ENCODE results near the gene CAMTA1.
A peak's percentile ranks its signal among the peaks of the same experiment; 100 is the strongest.

Gene CAMTA1

DNA sequence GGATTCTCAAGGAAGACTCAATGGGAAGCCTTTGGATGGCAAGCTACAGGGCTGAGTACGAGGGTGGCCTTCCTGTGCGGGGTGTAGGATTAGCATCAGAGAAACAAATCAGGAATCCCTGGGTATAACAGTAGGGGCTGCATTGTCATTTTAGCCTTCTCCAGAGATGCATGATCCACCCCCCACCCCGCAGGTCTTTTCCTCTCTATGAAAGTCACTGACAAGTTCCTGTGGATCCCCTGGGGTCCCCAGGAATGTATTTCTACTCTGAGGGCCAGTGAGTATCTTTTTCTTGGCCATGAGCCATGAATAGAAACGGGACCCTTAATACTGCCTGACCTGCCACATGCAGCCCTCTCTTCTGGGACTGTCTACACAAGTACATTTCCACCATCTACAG is 512.9 kb downstream of the CAMTA1 start:
- Histone ChIP-seq H3K9me3 (ENCODE audit: control insufficient read depth, insufficient read depth, low read depth, low read length) (no peaks in the 10 kb centered on the region), H3K4me3 (ENCODE audit: low read depth, low read length) (no peak overlapping the region), H3K4me1 (ENCODE audit: control insufficient read depth, insufficient read depth, low read length) (peaks cover 62% of the 10 kb centered on the region), H3K27ac (ENCODE audit: low read depth, low read length) (peak overlapping the region; percentile 78), H3K9ac (ENCODE audit: low read length) (peak overlapping the region; percentile 52), H3K27me3 (ENCODE audit: control insufficient read depth, insufficient read depth, low read length) (no peaks in the 10 kb centered on the region), H3K36me3 (ENCODE audit: control insufficient read depth, insufficient read depth, low read length) (no peaks in the 10 kb centered on the region)

GRCh38 chr1:7298749-7299151 is 513.5 kb downstream of the CAMTA1 start:
- Histone ChIP-seq H3K27ac (ENCODE audit: low read depth, low read length) (peak overlapping the region; percentile 78), H3K9me3 (ENCODE audit: control insufficient read depth, insufficient read depth, low read depth, low read length) (no peaks in the 10 kb centered on the region), H3K27me3 (ENCODE audit: control insufficient read depth, insufficient read depth, low read length) (no peaks in the 10 kb centered on the region), H3K4me3 (ENCODE audit: low read depth, low read length) (no peak overlapping the region), H3K9ac (ENCODE audit: low read length) (peak overlapping the region; percentile 52), H3K4me1 (ENCODE audit: control insufficient read depth, insufficient read depth, low read length) (peaks cover 61% of the 10 kb centered on the region), H3K36me3 (ENCODE audit: control insufficient read depth, insufficient read depth, low read length) (no peaks in the 10 kb centered on the region)

GRCh38 chr1:7299329-7299799 is 514.1 kb downstream of the CAMTA1 start:
- Histone ChIP-seq H3K9ac (ENCODE audit: low read length) (peak overlapping the region; percentile 52), H3K36me3 (ENCODE audit: control insufficient read depth, insufficient read depth, low read length) (no peaks in the 10 kb centered on the region), H3K27me3 (ENCODE audit: control insufficient read depth, insufficient read depth, low read length) (no peaks in the 10 kb centered on the region), H3K4me1 (ENCODE audit: control insufficient read depth, insufficient read depth, low read length) (peaks cover 57% of the 10 kb centered on the region), H3K9me3 (ENCODE audit: control insufficient read depth, insufficient read depth, low read depth, low read length) (no peaks in the 10 kb centered on the region), H3K27ac (ENCODE audit: low read depth, low read length) (peak overlapping the region; percentile 78; the same call in 1 of the 2 replicates), H3K4me3 (ENCODE audit: low read depth, low read length) (no peak overlapping the region)

- Histone ChIP-seq H3K36me3 (ENCODE audit: control insufficient read depth, insufficient read depth, low read length) (no peaks in the 10 kb centered on the region), H3K9me3 (ENCODE audit: control insufficient read depth, insufficient read depth, low read depth, low read length) (no peaks in the 10 kb centered on the region), H3K27ac (ENCODE audit: low read depth, low read length) (peak overlapping the region; percentile 78; the same call in 1 of the 2 replicates), H3K27me3 (ENCODE audit: control insufficient read depth, insufficient read depth, low read length) (no peaks in the 10 kb centered on the region), H3K4me1 (ENCODE audit: control insufficient read depth, insufficient read depth, low read length) (peaks cover 52% of the 10 kb centered on the region), H3K4me3 (ENCODE audit: low read depth, low read length) (no peak overlapping the region), H3K9ac (ENCODE audit: low read length) (no peak overlapping the region)
Observed at GRCh38 chr1:7299994-7300393, 514.7 kb downstream of the CAMTA1 start.

- Histone ChIP-seq H3K9me3 (ENCODE audit: control insufficient read depth, insufficient read depth, low read depth, low read length) (peaks cover 5% of the 10 kb centered on the region; the same call in 1 of the 2 replicates), H3K9ac (ENCODE audit: low read length) (no peak overlapping the region), H3K27me3 (ENCODE audit: control insufficient read depth, insufficient read depth, low read length) (no peaks in the 10 kb centered on the region), H3K4me3 (ENCODE audit: low read depth, low read length) (no peak overlapping the region), H3K27ac (ENCODE audit: low read depth, low read length) (no peak overlapping the region), H3K36me3 (ENCODE audit: control insufficient read depth, insufficient read depth, low read length) (no peaks in the 10 kb centered on the region), H3K4me1 (ENCODE audit: control insufficient read depth, insufficient read depth, low read length) (peaks cover 52% of the 10 kb centered on the region)
Observed at GRCh38 chr1:7300893-7301663, 515.8 kb downstream of the CAMTA1 start.

- peaks cover 9% of the 10 kb centered on the region; the same call in 1 of the 2 replicates for H3K9me3 ChIP-seq (ENCODE audit: control insufficient read depth, insufficient read depth, low read depth, low read length)
- H3K4me1 ChIP-seq (ENCODE audit: control insufficient read depth, insufficient read depth, low read length) = peaks cover 52% of the 10 kb centered on the region
- no peak overlapping the region for H3K27ac ChIP-seq (ENCODE audit: low read depth, low read length)
- H3K36me3 ChIP-seq (ENCODE audit: control insufficient read depth, insufficient read depth, low read length) = no peaks in the 10 kb centered on the region
- H3K9ac ChIP-seq (ENCODE audit: low read length) = no peak overlapping the region
- H3K27me3 ChIP-seq (ENCODE audit: control insufficient read depth, insufficient read depth, low read length) = no peaks in the 10 kb centered on the region
- H3K4me3 ChIP-seq (ENCODE audit: low read depth, low read length) = no peak overlapping the region
Observed at GRCh38 chr1:7301664-7301981, 516.4 kb downstream of the CAMTA1 start.

GRCh38 chr1:7302126-7302525 is 516.9 kb downstream of the CAMTA1 start:
- Histone ChIP-seq H3K4me1 (ENCODE audit: control insufficient read depth, insufficient read depth, low read length) (peaks cover 52% of the 10 kb centered on the region), H3K27me3 (ENCODE audit: control insufficient read depth, insufficient read depth, low read length) (no peaks in the 10 kb centered on the region), H3K27ac (ENCODE audit: low read depth, low read length) (no peak overlapping the region), H3K4me3 (ENCODE audit: low read depth, low read length) (no peak overlapping the region), H3K9ac (ENCODE audit: low read length) (no peak overlapping the region), H3K36me3 (ENCODE audit: control insufficient read depth, insufficient read depth, low read length) (no peaks in the 10 kb centered on the region), H3K9me3 (ENCODE audit: control insufficient read depth, insufficient read depth, low read depth, low read length) (peaks cover 9% of the 10 kb centered on the region; the same call in 1 of the 2 replicates)

GRCh38 chr1:7302873-7303272 is 517.6 kb downstream of the CAMTA1 start:
- no peaks in the 10 kb centered on the region for H3K36me3 ChIP-seq (ENCODE audit: control insufficient read depth, insufficient read depth, low read length)
- H3K9ac ChIP-seq (ENCODE audit: low read length) = no peak overlapping the region
- H3K9me3 ChIP-seq (ENCODE audit: control insufficient read depth, insufficient read depth, low read depth, low read length) = peaks cover 9% of the 10 kb centered on the region; the same call in 1 of the 2 replicates
- no peak overlapping the region for H3K27ac ChIP-seq (ENCODE audit: low read depth, low read length)
- no peak overlapping the region for H3K4me3 ChIP-seq (ENCODE audit: low read depth, low read length)
- no peaks in the 10 kb centered on the region for H3K27me3 ChIP-seq (ENCODE audit: control insufficient read depth, insufficient read depth, low read length)
- H3K4me1 ChIP-seq (ENCODE audit: control insufficient read depth, insufficient read depth, low read length) = peaks cover 46% of the 10 kb centered on the region

DNA sequence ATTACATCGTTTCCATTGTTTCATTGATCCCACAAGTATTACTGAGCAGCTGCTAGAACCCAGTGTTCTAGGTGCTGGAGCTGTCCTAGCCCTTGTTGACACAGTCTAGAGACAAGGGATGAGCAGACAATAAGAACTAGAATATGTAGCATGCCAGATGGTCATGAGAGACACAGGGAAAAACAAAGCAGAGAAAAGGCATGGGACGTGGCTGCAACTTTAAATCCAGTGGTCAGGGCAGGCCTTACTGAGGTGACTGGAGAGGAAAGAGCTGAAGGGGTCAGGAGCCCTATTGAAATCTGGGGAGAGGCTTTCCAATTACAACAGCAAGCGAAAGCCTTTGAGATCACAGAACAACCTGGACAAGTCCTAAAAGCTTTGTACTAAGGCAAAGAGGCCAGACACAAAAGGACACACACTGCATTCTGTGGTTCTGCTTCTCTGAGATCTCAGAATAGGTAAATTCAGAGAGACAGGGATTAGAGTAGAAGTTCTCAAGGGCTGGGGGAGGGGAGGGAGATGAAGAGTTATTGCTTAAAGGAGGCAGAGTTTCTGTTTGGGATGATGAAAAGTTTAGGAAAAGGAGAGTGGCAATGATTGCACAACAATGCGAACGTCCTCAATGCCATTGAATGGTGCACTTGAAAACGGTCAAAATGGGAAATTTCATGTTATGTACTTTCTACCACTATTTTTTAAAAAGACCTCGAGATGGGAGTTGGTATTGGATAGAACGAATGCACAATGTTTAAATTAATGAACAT is 518.5 kb downstream of the CAMTA1 start:
- Histone ChIP-seq H3K4me3 (ENCODE audit: low read depth, low read length) (no peak overlapping the region), H3K4me1 (ENCODE audit: control insufficient read depth, insufficient read depth, low read length) (peaks cover 37% of the 10 kb centered on the region), H3K27ac (ENCODE audit: low read depth, low read length) (no peak overlapping the region), H3K9ac (ENCODE audit: low read length) (no peak overlapping the region), H3K27me3 (ENCODE audit: control insufficient read depth, insufficient read depth, low read length) (no peaks in the 10 kb centered on the region), H3K9me3 (ENCODE audit: control insufficient read depth, insufficient read depth, low read depth, low read length) (peaks cover 11% of the 10 kb centered on the region; the same call in 1 of the 2 replicates), H3K36me3 (ENCODE audit: control insufficient read depth, insufficient read depth, low read length) (no peaks in the 10 kb centered on the region)

GRCh38 chr1:7313081-7313546 is 527.9 kb downstream of the CAMTA1 start:
- Histone ChIP-seq H3K27ac (ENCODE audit: low read depth, low read length) (no peak overlapping the region), H3K27me3 (ENCODE audit: control insufficient read depth, insufficient read depth, low read length) (no peaks in the 10 kb centered on the region), H3K4me3 (ENCODE audit: low read depth, low read length) (no peak overlapping the region), H3K4me1 (ENCODE audit: control insufficient read depth, insufficient read depth, low read length) (no peaks in the 10 kb centered on the region), H3K9me3 (ENCODE audit: control insufficient read depth, insufficient read depth, low read depth, low read length) (peaks cover 3% of the 10 kb centered on the region; the same call in 1 of the 2 replicates), H3K36me3 (ENCODE audit: control insufficient read depth, insufficient read depth, low read length) (no peaks in the 10 kb centered on the region), H3K9ac (ENCODE audit: low read length) (no peak overlapping the region)

GRCh38 chr1:7313826-7314225 is 528.6 kb downstream of the CAMTA1 start:
- Histone ChIP-seq H3K27ac (ENCODE audit: low read depth, low read length) (no peak overlapping the region), H3K4me3 (ENCODE audit: low read depth, low read length) (no peak overlapping the region), H3K4me1 (ENCODE audit: control insufficient read depth, insufficient read depth, low read length) (no peaks in the 10 kb centered on the region), H3K36me3 (ENCODE audit: control insufficient read depth, insufficient read depth, low read length) (no peaks in the 10 kb centered on the region), H3K27me3 (ENCODE audit: control insufficient read depth, insufficient read depth, low read length) (no peaks in the 10 kb centered on the region), H3K9ac (ENCODE audit: low read length) (no peak overlapping the region), H3K9me3 (ENCODE audit: control insufficient read depth, insufficient read depth, low read depth, low read length) (peaks cover under 1% of the 10 kb centered on the region; the same call in 1 of the 2 replicates)
